ENCODE data around the gene MAP1LC3A.
A peak's percentile ranks its signal among the peaks of the same experiment; 100 is the strongest.

The MAP1LC3A gene

DNA sequence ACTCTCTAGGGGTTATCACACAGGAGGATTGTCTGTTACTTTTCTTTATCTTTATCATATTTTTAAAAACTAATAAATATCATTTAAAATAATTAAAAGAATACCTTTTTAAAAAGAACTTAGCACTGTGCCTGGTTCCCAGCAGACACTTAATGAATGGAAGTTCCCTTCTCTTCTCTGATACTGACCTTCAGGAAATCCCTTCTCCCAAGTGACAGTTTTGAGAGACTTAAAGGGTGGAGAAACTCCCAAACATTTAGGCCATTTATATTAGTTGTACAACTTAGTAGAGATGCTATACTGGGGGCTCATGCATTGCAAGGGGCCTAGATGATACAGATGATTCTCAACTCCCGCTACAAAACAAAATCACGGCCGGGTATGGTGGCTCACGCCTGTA, 18.5 kb downstream of the MAP1LC3A start:
- no peak for DNase-seq (ENCODE audit: low spot score)

DNA sequence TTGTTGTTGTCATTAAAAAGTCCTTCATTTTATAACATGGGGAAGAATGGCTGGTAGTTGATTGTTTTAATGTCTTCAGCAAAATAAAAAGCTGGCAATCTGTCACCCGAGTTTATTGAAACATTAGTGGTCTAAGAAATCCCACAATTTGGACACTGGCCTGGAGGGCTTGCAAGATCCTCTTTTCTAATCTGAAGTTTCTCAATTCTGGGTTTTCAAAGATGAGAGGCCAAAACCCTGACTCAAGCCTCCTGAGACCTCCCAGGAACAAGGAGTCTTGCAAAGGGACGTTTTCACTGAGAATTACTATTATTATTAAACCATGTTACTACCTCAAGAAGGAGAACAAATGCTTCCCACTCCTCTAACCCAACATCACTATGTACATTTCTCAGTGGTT, 19.5 kb downstream of the MAP1LC3A start:
- no peak for DNase-seq (ENCODE audit: low spot score)

- DNase-seq (ENCODE audit: low spot score): no peak
Observed at GRCh38 chr20:34578521-34578920, 20.0 kb downstream of the MAP1LC3A start.

GRCh38 chr20:34579191-34579978, 20.9 kb downstream of the MAP1LC3A start:
- no peak for DNase-seq (ENCODE audit: low spot score)

DNA sequence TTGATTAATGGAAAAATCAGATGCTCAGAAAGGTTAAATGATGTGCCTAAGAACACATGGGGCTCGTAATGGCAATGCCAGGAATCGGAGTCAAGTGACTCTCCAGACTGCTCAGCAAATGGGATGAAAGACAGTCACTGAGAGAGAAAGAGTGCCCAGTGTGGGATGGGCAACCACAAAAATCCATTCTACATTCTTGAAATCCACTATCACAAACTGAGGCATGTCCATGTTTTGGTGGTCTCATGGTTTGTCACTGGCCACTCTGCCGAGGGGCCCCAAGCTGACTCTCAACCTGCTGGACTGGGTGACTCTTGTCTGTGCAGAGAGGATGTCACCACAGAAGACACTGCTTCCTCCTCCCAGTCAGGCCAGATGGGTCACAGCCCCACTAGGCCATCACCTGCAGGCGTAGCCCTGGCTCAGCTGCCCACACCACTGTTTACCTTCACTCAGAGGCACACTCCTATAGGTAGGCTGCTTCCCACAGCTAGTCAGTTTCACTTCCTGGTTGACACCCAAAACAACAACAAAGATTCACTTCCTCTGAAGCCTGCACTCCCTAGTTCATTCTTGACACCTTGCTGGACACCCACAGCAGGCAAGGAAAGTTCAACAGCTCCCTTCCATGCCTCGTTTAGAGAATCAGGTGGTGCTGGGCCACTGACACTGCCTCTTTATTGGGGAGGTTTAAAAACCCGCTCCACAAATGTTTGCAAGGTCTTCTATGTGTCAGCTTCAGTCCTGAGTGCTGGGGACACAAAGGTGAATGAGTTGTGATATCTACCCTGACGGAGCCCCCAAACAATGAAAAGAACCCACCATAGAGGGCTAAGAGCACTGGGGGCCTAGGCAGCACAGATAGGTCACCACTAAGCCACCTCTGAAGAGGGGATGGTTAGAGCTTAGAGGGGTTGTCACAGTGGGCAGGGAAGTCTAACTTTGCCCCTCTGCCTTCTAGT, 21.7 kb downstream of the MAP1LC3A start:
- DNase-seq (ENCODE audit: low spot score): peak; percentile 70

DNA sequence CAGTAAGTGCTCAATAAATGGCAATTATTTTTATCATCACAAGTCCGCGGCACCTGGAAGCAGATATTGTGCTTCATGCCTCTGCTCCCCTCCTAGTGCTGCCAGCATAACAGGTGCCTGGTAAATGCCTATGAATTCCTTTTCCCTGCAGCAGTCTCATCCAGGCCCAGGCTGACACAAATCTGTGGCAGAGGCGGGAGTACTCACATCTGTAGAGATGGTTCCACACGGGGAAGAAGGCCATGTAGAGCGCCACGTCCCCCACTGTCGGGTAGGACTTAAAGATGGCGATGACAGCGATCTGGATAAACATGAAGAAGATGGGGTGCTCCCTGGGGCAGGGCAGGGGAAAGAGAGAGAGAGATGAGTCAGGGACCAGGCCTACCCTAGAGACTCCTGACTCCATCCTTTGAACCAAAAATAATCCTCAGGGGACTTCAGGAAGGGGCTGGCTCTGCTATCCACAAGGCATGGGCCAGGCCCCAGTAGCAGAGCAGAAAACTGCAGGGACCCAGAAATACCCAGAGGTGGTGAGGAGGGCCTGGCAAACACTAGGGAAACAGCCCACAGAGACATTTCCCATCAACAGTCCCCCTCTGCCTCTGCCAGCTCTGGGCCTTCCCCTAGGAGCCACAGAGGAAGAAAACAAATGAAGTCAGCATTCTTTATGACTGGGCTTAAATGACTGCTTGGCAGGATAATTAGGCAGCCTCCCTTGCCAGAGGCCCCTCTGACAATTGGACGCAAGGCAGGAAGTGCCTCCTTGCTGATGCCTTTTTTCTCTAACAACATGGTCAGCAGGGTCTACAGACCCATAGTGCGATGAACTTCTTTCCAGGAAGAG, 23.0 kb downstream of the MAP1LC3A start:
- DNase-seq (ENCODE audit: low spot score): no peak

GRCh38 chr20:34582221-34582620, 23.7 kb downstream of the MAP1LC3A start:
- no peak for DNase-seq (ENCODE audit: low spot score)

GRCh38 chr20:34582911-34583310, 24.4 kb downstream of the MAP1LC3A start:
- DNase-seq (ENCODE audit: low spot score): no peak

DNA sequence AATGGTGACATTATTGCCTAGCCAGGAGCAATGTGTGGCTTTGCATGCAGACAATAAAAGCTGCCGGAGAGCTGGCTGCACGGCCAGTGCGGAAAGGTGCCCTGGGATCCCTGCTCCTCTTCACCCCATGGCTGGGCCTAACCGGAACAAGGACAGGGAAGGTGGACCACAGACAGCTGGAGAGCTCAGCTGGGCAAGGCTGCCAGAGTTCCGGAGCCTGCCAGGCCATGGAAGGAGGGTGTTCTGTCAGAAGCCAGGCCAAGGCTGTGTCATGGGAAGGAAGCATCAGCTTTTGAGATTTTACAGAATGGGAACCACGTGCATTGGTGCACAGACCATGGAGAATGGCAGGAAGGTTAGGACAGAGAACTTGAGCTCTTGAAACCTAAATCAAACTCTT, 25.0 kb downstream of the MAP1LC3A start:
- no peak for DNase-seq (ENCODE audit: low spot score)

GRCh38 chr20:34585019-34585418, 26.5 kb downstream of the MAP1LC3A start:
- no peak for DNase-seq (ENCODE audit: low spot score)

DNA sequence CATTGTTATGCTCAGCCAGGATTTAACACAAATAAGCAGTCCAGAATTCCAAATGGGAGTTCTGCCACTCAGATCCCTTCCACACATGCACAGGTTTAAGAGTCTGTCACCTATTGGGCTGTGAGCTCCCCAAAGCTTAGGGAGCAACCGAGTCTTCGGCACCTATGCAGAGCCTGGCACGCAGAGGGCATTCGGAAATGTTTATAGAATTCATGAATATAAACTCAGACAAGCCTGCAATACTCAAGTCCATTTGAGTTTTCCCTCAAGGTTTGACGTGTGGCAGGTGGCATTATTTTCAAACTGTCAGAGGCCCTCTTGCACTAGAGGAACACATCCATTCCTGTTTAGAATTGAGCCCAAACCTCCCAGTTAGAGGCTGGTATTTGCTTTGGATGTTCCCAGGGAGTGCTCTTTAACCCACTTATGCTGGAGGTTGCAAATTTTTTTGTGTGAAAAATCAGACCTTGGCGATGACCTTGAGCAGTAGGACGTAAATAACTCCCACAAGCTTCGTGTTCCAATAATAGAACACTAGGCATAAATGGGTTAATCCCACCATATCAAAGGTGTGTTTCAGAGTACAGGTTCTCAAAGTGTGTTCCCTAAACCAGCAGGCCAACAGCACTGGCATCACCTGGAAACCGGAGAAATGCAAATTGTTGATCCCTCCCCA, 28.1 kb downstream of the MAP1LC3A start:
- no peak for DNase-seq (ENCODE audit: low spot score)

DNA sequence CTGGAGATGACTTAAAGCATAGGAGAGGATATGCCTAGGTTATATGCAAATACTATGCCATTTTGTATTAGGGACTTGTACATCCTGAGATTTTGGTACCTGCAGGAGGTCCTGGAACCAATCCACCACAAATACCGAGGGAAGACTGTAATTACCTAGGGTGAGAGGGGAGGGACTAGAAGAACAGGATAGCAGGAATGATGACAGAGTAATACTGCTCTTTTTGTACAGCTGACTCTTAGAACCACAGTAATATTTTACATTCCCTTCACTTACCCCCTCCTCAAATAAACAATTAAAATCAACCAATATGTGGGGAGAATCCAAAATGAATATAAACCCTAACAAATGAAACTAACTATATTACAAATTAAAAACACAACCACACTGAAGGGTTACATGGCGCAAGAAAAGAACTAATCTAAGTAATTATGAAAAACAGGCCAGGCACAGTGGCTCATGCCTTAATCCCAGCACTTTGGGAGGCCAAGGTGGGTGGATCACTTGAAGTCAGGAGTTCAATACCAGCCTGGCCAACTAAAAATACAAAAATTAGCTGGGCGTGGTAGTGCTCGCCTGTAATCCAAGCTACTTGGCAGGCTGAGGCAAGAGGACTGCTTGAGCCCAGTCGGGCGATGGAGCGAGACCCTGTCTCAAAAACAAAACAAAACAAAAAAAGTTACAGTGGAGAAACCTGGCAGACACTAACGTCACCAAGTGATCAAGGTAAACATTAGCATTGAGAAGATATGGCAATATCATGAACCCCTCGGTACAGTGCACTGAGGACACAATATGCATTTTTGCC, 37.1 kb downstream of the MAP1LC3A start:
- no peak for DNase-seq (ENCODE audit: low spot score)

DNA sequence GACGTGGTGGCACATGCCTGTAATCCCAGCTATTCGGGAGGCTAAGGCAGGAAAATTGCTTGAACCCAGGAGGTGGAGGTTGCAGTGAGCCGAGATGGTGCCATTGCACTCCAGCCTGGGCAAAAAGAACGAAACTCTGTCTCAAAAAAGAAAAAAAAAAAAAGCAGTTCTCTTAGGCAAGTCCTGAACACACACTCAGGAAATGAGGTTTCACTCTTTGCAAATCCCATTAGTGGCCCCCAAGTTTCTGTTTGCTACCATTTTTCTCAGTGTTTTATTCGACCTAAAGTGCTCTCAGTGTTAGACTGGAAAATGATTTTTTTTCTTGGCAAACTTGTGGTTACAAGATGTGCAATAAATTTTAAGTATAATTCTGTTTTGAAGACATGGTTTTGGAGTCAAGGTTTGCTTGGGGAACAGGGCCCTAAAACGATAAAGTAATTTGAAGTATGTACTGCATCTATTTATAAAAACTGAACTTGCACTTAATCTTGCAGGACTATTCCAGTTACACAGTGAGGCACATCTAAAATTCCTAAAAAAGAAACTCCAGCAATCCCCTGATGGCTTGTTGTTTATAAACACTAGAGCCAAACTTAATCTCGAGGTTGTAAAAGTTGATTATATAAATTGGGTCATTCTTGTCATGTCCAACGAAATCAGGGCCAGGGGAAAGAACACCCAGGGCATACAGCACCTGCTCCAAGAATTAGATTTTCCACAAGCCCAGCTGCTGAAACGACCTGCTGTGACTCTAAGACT, 42.6 kb downstream of the MAP1LC3A start:
- no peak for DNase-seq (ENCODE audit: low spot score)

DNA sequence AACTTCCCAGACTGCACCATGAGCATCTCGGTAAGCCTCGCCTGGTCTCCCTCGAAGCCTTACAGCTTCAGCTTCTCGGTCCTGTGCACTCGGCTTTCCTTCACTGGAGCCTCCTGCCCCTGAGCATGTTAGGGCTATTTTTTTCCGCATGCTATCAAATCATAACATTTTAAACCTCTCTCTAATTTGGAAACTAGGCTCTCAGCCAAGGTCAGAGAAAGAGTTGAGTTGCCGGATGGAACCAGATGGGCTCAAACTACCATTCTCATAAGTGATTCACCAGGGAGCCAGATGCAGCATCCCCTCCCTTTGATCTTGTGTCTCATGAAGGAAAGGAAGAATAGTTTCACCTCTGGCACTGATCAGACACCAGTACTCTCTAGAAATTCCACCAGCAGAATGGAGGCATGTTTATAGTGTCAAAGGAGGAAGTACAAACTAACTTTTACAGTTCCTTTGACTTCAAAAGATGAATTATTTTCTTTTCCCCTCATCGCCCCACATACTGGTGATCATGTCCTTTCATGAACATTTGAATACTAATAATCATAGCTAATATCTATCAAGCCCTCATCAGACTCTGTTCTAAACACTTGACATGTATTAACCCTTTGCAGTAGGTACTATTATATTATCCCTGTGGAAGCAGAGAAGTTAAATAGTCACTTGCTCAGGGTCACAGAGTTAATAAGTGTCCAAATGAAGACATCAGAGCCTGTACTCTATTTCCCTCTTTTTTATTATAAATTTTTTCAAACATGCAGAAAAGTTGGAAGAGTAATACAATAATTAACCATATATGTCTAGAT, 46.7 kb downstream of the MAP1LC3A start:
- no peak for DNase-seq (ENCODE audit: low spot score)

DNA sequence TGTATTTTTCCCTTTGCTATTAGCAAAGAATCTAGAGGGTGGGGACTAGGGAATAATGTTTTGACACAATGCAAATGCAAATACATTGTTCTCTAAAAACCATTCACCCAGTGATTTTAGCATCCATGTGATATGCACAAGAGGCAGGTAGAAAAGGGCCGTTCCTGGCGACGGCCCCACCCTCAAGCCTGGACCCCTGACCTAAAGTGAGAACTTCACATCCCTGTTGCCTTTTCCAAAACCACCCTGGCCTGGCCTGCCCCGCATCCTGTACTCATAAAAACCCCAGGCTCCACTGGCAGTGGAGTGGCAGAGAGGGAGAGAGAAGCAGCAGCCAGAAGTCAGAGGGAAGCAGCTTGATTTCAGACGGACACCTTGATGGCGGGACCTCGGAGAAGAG, 48.5 kb downstream of the MAP1LC3A start:
- no peak for DNase-seq (ENCODE audit: low spot score)
